Esophagus squamous epithelium (tissue), 4 donors: ENCODE data around the gene PAM.

ENCODE experiments used
- POLR2A ChIP-seq, 4 donors: fragments of 450-650 bp; IDR thresholded peaks; one replicate each; pipeline ENCODE4 v1.6.1; 2017; ENCODE audit warnings: antibody characterized with exemption in 4 of 4, mild to moderate bottlenecking in 4 of 4, moderate library complexity in 3 of 4
- TF ChIP-seq, protein P1 (sequence below), 6 experiments: fragments of 450-650 bp in 4 of 6; fragments of 200-600 bp in 2 of 6; sonication (generic) in 2 of 6; IDR thresholded peaks; one replicate each; pipeline ENCODE4 v1.5.1; 2016 to 2019; ENCODE audit warnings: antibody characterized with exemption in 6 of 6, mild to moderate bottlenecking in 4 of 6, moderate library complexity in 4 of 6

GRCh38 chr5:102781359-102781758 lies 26.3 kb downstream of the PAM start:
- TF ChIP-seq, protein P1, sequence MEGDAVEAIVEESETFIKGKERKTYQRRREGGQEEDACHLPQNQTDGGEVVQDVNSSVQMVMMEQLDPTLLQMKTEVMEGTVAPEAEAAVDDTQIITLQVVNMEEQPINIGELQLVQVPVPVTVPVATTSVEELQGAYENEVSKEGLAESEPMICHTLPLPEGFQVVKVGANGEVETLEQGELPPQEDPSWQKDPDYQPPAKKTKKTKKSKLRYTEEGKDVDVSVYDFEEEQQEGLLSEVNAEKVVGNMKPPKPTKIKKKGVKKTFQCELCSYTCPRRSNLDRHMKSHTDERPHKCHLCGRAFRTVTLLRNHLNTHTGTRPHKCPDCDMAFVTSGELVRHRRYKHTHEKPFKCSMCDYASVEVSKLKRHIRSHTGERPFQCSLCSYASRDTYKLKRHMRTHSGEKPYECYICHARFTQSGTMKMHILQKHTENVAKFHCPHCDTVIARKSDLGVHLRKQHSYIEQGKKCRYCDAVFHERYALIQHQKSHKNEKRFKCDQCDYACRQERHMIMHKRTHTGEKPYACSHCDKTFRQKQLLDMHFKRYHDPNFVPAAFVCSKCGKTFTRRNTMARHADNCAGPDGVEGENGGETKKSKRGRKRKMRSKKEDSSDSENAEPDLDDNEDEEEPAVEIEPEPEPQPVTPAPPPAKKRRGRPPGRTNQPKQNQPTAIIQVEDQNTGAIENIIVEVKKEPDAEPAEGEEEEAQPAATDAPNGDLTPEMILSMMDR (IDR thresholded peaks at IDR 0.05) = no peak
- TF ChIP-seq POLR2A (IDR thresholded peaks at IDR 0.05) = no peak
